T-helper 1 cell treated with Interleukin-12 subunit alpha and Interleukin-12 subunit beta and Interleukin-4 antibody, amounts not matched to agents 30 ng/mL and 1 ng/mL, for 36 hours (primary cell): Measurements from ENCODE around the gene DEUP1. TPM values are rescaled to one million over a fixed set of nuclear protein-coding genes. Genes with fewer than 3 reads are reported as not detected.
"Not testable (repeated sequence)": the region's sequence is repeated elsewhere in the genome, so short reads cannot be mapped to it uniquely, and the experiment has no call there.

Experiments
- intact Hi-C: fragments of 100-400 bp; cut with micrococcal nuclease; formaldehyde crosslinking; loops from one replicate; pipeline ENCODE4 v1.15.1; 2024
- total RNA-seq: library from RNA; stranded (reverse); gene quantifications from 2 replicates; pipeline ENCODE4 v1.2.3, GENCODE V29; 2022

Gene DEUP1
- total RNA-seq, 1 donor from 2014 or later, result not detected

GRCh38 chr11:93350835-93351234, 20.3 kb downstream of the DEUP1 start:
- intact Hi-C loops, result no loop called here

GRCh38 chr11:93359396-93359795, 28.9 kb downstream of the DEUP1 start:
- intact Hi-C loops, result no loop called here

- intact Hi-C loops, result no loop called here
These were observed 30.9 kb downstream of the DEUP1 start for GRCh38 chr11:93361435-93361834.

- intact Hi-C loops, result no loop called here
These were observed 37.5 kb downstream of the DEUP1 start for GRCh38 chr11:93368022-93368421.

GRCh38 chr11:93370260-93370659, 39.7 kb downstream of the DEUP1 start:
- intact Hi-C loops, result no loop called here

- intact Hi-C loops, result no loop called here
These were observed 59.2 kb downstream of the DEUP1 start for GRCh38 chr11:93389737-93390136.

- intact Hi-C loops, result no loop called here
These were observed 62.3 kb downstream of the DEUP1 start for GRCh38 chr11:93392867-93393266.

- intact Hi-C loops, result no loop called here
These were observed 62.8 kb downstream of the DEUP1 start for GRCh38 chr11:93393386-93393785.

GRCh38 chr11:93394488-93394887, 63.9 kb downstream of the DEUP1 start:
- intact Hi-C loops, result no loop called here

- intact Hi-C loops, result loop anchor here (5.0 kb wide), 1 partner anchor 146 kb away; the partner anchor contains the start of gene SMCO4
These were observed 65.8 kb downstream of the DEUP1 start for GRCh38 chr11:93396316-93396715.

- intact Hi-C loops, result no loop called here
These were observed 73.4 kb downstream of the DEUP1 start for GRCh38 chr11:93403930-93404329.

GRCh38 chr11:93407777-93408401, 77.3 kb downstream of the DEUP1 start:
- intact Hi-C loops, result no loop called here

- intact Hi-C loops, result no loop called here
These were observed 79.9 kb downstream of the DEUP1 start for GRCh38 chr11:93410441-93410840.

GRCh38 chr11:93411705-93412104, 81.2 kb downstream of the DEUP1 start:
- intact Hi-C loops, result no loop called here

GRCh38 chr11:93432247-93432646, 101.7 kb downstream of the DEUP1 start:
- intact Hi-C loops, result no loop called here

GRCh38 chr11:93443232-93443631, 112.7 kb downstream of the DEUP1 start:
- intact Hi-C loops, result not testable (repeated sequence)

- intact Hi-C loops, result no loop called here
These were observed 114.1 kb downstream of the DEUP1 start for GRCh38 chr11:93444617-93445073.

- intact Hi-C loops, result no loop called here
These were observed 127.7 kb downstream of the DEUP1 start for GRCh38 chr11:93458286-93458685.

GRCh38 chr11:93463666-93464065, 133.1 kb downstream of the DEUP1 start:
- intact Hi-C loops, result not testable (repeated sequence)

GRCh38 chr11:93464927-93465540, 134.5 kb downstream of the DEUP1 start:
- intact Hi-C loops, result no loop called here

GRCh38 chr11:93467054-93467453, 136.5 kb downstream of the DEUP1 start:
- intact Hi-C loops, result no loop called here

- intact Hi-C loops, result no loop called here
These were observed 137.7 kb downstream of the DEUP1 start for GRCh38 chr11:93468290-93468689.

- intact Hi-C loops, result no loop called here
These were observed 143.6 kb downstream of the DEUP1 start for GRCh38 chr11:93474123-93474522.
